Measurements from ENCODE around the gene RGR.

DNA sequence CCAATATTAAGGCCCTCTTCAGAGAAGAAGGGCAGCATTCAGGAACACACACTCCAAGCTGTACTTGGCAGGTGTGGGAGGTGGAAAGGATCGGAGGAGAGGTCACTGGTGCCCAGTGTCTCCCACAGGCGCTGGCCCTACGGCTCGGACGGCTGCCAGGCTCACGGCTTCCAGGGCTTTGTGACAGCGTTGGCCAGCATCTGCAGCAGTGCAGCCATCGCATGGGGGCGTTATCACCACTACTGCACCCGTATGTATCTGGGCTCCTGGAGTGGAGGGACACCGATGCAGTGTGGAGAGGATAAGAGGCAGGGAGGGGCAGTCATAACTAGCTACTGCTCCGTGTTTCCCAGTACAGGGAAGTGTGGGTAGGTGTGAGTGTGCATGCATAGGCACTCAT lies 3.9 kb downstream of the RGR start:
- TF ChIP-seq EZH2 (IDR thresholded peaks at IDR 0.05; ENCODE audit: low read length, missing control alignments), result no peak
- TF ChIP-seq, protein P1, sequence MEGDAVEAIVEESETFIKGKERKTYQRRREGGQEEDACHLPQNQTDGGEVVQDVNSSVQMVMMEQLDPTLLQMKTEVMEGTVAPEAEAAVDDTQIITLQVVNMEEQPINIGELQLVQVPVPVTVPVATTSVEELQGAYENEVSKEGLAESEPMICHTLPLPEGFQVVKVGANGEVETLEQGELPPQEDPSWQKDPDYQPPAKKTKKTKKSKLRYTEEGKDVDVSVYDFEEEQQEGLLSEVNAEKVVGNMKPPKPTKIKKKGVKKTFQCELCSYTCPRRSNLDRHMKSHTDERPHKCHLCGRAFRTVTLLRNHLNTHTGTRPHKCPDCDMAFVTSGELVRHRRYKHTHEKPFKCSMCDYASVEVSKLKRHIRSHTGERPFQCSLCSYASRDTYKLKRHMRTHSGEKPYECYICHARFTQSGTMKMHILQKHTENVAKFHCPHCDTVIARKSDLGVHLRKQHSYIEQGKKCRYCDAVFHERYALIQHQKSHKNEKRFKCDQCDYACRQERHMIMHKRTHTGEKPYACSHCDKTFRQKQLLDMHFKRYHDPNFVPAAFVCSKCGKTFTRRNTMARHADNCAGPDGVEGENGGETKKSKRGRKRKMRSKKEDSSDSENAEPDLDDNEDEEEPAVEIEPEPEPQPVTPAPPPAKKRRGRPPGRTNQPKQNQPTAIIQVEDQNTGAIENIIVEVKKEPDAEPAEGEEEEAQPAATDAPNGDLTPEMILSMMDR (conservative IDR thresholded peaks at IDR 0.05 in 1 of 2, IDR thresholded peaks at IDR 0.05 in 1 of 2; ENCODE audit: low read depth in 1 of 2, low read length in 2 of 2), result no peak

Data from fibroblast of lung (primary cell).